ENCODE measurements around the gene KCNK3. TPM values are rescaled to one million over a fixed set of nuclear protein-coding genes. Genes with fewer than 3 reads are reported as not detected.

The KCNK3 gene
- total and polyA plus RNA-seq, 2 of the 13 experiments (the other 11 are each of a cell fraction or from before 2014, with no cell fraction given): not detected

DNA sequence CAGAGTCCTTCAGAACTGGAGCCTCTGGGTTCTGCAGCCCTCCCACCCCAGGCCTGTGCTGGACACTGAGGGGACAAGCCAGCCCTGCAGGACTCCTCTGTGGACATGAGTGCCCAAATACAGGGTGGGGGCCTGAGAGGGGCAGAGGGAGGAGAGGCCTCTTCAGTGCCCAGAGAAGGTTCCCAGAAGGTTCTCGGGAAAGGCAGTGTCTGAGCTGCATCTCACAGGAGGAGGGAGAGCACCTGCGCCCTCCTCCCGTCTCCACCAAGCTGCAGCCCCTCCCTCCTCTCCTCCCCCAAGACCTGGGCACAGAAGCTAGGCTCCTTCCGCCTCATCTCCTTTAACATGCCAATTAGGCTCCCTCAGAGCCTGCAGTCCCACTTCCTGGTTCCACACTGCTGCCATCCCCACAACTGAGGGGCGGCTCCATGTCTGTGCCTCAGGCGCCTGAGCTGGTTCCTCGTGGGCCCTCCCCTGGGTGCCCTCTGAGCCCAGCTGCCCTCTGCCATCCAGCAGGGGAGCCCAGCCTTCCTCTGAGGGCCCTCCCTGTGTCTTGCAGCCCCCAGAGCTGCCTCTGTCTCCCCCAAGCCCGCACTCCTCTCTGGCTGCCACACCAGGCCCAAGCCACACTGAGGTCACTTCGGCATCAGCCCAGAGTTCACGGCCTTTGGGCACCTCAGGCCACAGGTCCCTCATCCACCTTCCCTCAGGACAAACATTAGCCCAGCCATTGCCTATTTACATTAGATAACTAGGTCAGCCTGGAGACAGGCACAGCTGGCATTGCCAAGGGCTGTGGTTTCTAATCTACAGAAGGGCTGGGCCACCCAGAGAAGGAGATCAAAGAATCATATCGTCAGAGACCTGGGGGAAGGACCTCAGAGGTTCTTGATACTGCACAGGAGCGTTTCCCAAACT, 28.9 kb downstream of the KCNK3 start (continued):
- TF ChIP-seq SP140L (CRISPR knock-in tag; IDR thresholded peaks at IDR 0.05; ENCODE audit: borderline replicate concordance) (no peak), KDM5B (CRISPR knock-in tag; IDR thresholded peaks at IDR 0.05; ENCODE audit: borderline replicate concordance) (0 out of 2 replicates have a peak, but pooled peaks have one; percentile 15), RELA (CRISPR knock-in tag; IDR thresholded peaks at IDR 0.05) (0 out of 2 replicates have a peak, but pooled peaks have one; percentile 54), ZNF337 (CRISPR knock-in tag; IDR thresholded peaks at IDR 0.05; ENCODE audit: borderline replicate concordance, low read depth) (no peak), KDM1A (CRISPR knock-in tag; IDR thresholded peaks at IDR 0.05) (peak; percentile 87), ATF7 (IDR thresholded peaks at IDR 0.05) (no peak), ATF7 (CRISPR knock-in tag; IDR thresholded peaks at IDR 0.05) (0 out of 2 replicates have a peak, but pooled peaks have one; percentile 51), SRSF4 (IDR thresholded peaks at IDR 0.05; ENCODE audit: low read depth, low read length, poor library complexity, severe bottlenecking) (no peak), SP1 (IDR thresholded peaks at IDR 0.05) (no peak), SP1 (CRISPR knock-in tag; IDR thresholded peaks at IDR 0.05) (no peak), ZFP36L1 (CRISPR knock-in tag; IDR thresholded peaks at IDR 0.05) (no peak), ZNF614 (CRISPR knock-in tag; IDR thresholded peaks at IDR 0.05; ENCODE audit: borderline replicate concordance) (peak; percentile 74; the same call in 1 of the 2 replicates), ZBTB7A (CRISPR knock-in tag; IDR thresholded peaks at IDR 0.05) (no peak), ZNF589 (CRISPR knock-in tag; conservative IDR thresholded peaks at IDR 0.05) (no peak; the same call in 1 of the 2 replicates), CEBPG (CRISPR knock-in tag; IDR thresholded peaks at IDR 0.05) (0 out of 2 replicates have a peak, but pooled peaks have one; percentile 5), RARG (CRISPR knock-in tag; IDR thresholded peaks at IDR 0.05; ENCODE audit: low read depth) (no peak)
- TF ChIP-seq, protein P1, sequence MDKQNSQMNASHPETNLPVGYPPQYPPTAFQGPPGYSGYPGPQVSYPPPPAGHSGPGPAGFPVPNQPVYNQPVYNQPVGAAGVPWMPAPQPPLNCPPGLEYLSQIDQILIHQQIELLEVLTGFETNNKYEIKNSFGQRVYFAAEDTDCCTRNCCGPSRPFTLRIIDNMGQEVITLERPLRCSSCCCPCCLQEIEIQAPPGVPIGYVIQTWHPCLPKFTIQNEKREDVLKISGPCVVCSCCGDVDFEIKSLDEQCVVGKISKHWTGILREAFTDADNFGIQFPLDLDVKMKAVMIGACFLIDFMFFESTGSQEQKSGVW (CRISPR knock-in tag; IDR thresholded peaks at IDR 0.05; ENCODE audit: borderline replicate concordance): no peak
- TF ChIP-seq, protein P2, sequence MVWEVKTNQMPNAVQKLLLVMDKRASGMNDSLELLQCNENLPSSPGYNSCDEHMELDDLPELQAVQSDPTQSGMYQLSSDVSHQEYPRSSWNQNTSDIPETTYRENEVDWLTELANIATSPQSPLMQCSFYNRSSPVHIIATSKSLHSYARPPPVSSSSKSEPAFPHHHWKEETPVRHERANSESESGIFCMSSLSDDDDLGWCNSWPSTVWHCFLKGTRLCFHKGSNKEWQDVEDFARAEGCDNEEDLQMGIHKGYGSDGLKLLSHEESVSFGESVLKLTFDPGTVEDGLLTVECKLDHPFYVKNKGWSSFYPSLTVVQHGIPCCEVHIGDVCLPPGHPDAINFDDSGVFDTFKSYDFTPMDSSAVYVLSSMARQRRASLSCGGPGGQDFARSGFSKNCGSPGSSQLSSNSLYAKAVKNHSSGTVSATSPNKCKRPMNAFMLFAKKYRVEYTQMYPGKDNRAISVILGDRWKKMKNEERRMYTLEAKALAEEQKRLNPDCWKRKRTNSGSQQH (CRISPR knock-in tag; IDR thresholded peaks at IDR 0.05; ENCODE audit: low read depth): no peak
- TF ChIP-seq, protein P3, sequence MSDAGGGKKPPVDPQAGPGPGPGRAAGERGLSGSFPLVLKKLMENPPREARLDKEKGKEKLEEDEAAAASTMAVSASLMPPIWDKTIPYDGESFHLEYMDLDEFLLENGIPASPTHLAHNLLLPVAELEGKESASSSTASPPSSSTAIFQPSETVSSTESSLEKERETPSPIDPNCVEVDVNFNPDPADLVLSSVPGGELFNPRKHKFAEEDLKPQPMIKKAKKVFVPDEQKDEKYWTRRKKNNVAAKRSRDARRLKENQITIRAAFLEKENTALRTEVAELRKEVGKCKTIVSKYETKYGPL (CRISPR knock-in tag; IDR thresholded peaks at IDR 0.05): no peak
- TF ChIP-seq, protein P4, sequence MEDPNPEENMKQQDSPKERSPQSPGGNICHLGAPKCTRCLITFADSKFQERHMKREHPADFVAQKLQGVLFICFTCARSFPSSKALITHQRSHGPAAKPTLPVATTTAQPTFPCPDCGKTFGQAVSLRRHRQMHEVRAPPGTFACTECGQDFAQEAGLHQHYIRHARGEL (CRISPR knock-in tag; IDR thresholded peaks at IDR 0.05): no peak
- TF ChIP-seq, protein P5, sequence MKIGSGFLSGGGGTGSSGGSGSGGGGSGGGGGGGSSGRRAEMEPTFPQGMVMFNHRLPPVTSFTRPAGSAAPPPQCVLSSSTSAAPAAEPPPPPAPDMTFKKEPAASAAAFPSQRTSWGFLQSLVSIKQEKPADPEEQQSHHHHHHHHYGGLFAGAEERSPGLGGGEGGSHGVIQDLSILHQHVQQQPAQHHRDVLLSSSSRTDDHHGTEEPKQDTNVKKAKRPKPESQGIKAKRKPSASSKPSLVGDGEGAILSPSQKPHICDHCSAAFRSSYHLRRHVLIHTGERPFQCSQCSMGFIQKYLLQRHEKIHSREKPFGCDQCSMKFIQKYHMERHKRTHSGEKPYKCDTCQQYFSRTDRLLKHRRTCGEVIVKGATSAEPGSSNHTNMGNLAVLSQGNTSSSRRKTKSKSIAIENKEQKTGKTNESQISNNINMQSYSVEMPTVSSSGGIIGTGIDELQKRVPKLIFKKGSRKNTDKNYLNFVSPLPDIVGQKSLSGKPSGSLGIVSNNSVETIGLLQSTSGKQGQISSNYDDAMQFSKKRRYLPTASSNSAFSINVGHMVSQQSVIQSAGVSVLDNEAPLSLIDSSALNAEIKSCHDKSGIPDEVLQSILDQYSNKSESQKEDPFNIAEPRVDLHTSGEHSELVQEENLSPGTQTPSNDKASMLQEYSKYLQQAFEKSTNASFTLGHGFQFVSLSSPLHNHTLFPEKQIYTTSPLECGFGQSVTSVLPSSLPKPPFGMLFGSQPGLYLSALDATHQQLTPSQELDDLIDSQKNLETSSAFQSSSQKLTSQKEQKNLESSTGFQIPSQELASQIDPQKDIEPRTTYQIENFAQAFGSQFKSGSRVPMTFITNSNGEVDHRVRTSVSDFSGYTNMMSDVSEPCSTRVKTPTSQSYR (CRISPR knock-in tag; IDR thresholded peaks at IDR 0.05; ENCODE audit: borderline replicate concordance): peak; percentile 67; the same call in 1 of the 2 replicates
- TF ChIP-seq, protein P6, sequence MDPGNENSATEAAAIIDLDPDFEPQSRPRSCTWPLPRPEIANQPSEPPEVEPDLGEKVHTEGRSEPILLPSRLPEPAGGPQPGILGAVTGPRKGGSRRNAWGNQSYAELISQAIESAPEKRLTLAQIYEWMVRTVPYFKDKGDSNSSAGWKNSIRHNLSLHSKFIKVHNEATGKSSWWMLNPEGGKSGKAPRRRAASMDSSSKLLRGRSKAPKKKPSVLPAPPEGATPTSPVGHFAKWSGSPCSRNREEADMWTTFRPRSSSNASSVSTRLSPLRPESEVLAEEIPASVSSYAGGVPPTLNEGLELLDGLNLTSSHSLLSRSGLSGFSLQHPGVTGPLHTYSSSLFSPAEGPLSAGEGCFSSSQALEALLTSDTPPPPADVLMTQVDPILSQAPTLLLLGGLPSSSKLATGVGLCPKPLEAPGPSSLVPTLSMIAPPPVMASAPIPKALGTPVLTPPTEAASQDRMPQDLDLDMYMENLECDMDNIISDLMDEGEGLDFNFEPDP (CRISPR knock-in tag; conservative IDR thresholded peaks at IDR 0.05): no peak

All from HepG2 (cell line).